Uterus (tissue), 4 donors: Measurements from ENCODE around the gene EVI5. TPM values are rescaled to one million over a fixed set of nuclear protein-coding genes. Genes with fewer than 3 reads are reported as not detected.

Source experiments
- DNase-seq, 2 donors: peaks; one replicate each; pipeline ENCODE4 v3.0.0-alpha.2; 2019 to 2020
- H3K27ac ChIP-seq, 2 donors: fragments of 200-600 bp; sonication (generic); 1 replicate in 1 of 2; 2 replicates in 1 of 2; pipeline ENCODE4 v1.5.1; 2016 to 2018
- H3K27me3 ChIP-seq, 2 donors: fragments of 200-600 bp; sonication (generic); one replicate each; pipeline ENCODE4 v1.5.1; 2018 to 2019; ENCODE audit warnings: control low read depth in 1 of 2
- H3K36me3 ChIP-seq, 2 donors: fragments of 200-600 bp; sonication (generic); one replicate each; pipeline ENCODE4 v1.5.1; 2019; ENCODE audit warnings: control low read depth in 1 of 2
- H3K4me1 ChIP-seq, 2 donors: fragments of 200-600 bp; sonication (generic); one replicate each; pipeline ENCODE4 v1.5.1; 2018 to 2019; ENCODE audit warnings: control low read depth in 1 of 2
- H3K4me3 ChIP-seq, 2 donors: fragments of 200-600 bp; sonication (generic); 1 replicate in 1 of 2; 2 replicates in 1 of 2; pipeline ENCODE4 v1.5.1; 2018 to 2019; ENCODE audit warnings: mild to moderate bottlenecking in 1 of 2
- H3K9me3 ChIP-seq, 2 donors: fragments of 200-600 bp; sonication (generic); one replicate each; pipeline ENCODE4 v1.5.1; 2019; ENCODE audit warnings: control low read depth in 1 of 2
- CTCF ChIP-seq, 4 experiments: fragments of 200-600 bp in 2 of 4; fragments of 450-650 bp in 2 of 4; sonication (generic) in 2 of 4; IDR thresholded peaks; one replicate each; pipeline ENCODE4 v1.5.1; 2016 to 2019; ENCODE audit warnings: antibody characterized with exemption in 4 of 4, mild to moderate bottlenecking in 2 of 4, moderate library complexity in 1 of 4
- POLR2A ChIP-seq, 2 donors: fragments of 450-650 bp; IDR thresholded peaks; one replicate each; pipeline ENCODE4 v1.6.1; 2016; ENCODE audit warnings: antibody characterized with exemption in 2 of 2, mild to moderate bottlenecking in 1 of 2, moderate library complexity in 1 of 2
- intact Hi-C: fragments of 100-400 bp; cut with DNase I; formaldehyde crosslinking; loops from one replicate; pipeline ENCODE4 v1.15.1; 2023; ENCODE audit warnings: low total_unique reads
- total RNA-seq, 4 donors: library from RNA; depleted of rRNA in 3 of 4; stranded (reverse); fragments of >200 nt in 3 of 4; gene quantifications; one replicate each; pipeline versions ENCODE4 v1.1.0 to v1.2.4, GENCODE V29; 2014 to 2023
- donor health status: DM: yes; HTN: yes; CAD: no.

Gene EVI5
- total RNA-seq, 4 donors from 2014 or later, result 53.0 to 112 (median 58.4) TPM

GRCh38 chr1:92554216-92554615 lies 230.7 kb downstream of the EVI5 start:
- Histone ChIP-seq H3K9me3 (no peaks in the 10 kb centered on the region), H3K27me3 (no peaks in the 10 kb centered on the region), H3K4me1 (no peaks in the 10 kb centered on the region), H3K27ac (no peak overlapping the region), H3K36me3 (no peaks in the 10 kb centered on the region), H3K4me3 (no peak overlapping the region)
- no peak for DNase-seq
- intact Hi-C loops, result no loop called here
- TF ChIP-seq POLR2A (IDR thresholded peaks at IDR 0.05) (no peak), CTCF (IDR thresholded peaks at IDR 0.05) (no peak)

- Histone ChIP-seq H3K4me1 (no peaks in the 10 kb centered on the region), H3K36me3 (no peaks in the 10 kb centered on the region), H3K27ac (no peak overlapping the region), H3K9me3 (no peaks in the 10 kb centered on the region), H3K27me3 (no peaks in the 10 kb centered on the region), H3K4me3 (no peak overlapping the region)
- no peak for TF ChIP-seq POLR2A (IDR thresholded peaks at IDR 0.05)
- no peak for TF ChIP-seq CTCF (IDR thresholded peaks at IDR 0.05)
- intact Hi-C loops, result no loop called here
- no peak for DNase-seq
Observed at GRCh38 chr1:92551916-92552315, 233.0 kb downstream of the EVI5 start.

- intact Hi-C loops, result no loop called here
- no peaks in the 10 kb centered on the region for H3K9me3 ChIP-seq
- no peak for DNase-seq
- H3K36me3 ChIP-seq, result no peaks in the 10 kb centered on the region
- no peak overlapping the region for H3K27ac ChIP-seq
- TF ChIP-seq POLR2A (IDR thresholded peaks at IDR 0.05) (no peak), CTCF (IDR thresholded peaks at IDR 0.05) (no peak)
- no peaks in the 10 kb centered on the region for H3K27me3 ChIP-seq
- no peak overlapping the region for H3K4me3 ChIP-seq
- H3K4me1 ChIP-seq, result no peaks in the 10 kb centered on the region
Observed at GRCh38 chr1:92544756-92545165, 240.1 kb downstream of the EVI5 start.

- Histone ChIP-seq H3K4me3 (no peak overlapping the region), H3K27ac (no peak overlapping the region), H3K36me3 (no peaks in the 10 kb centered on the region), H3K9me3 (no peaks in the 10 kb centered on the region), H3K27me3 (no peaks in the 10 kb centered on the region), H3K4me1 (no peaks in the 10 kb centered on the region)
- no peak for TF ChIP-seq POLR2A (IDR thresholded peaks at IDR 0.05)
- TF ChIP-seq CTCF (IDR thresholded peaks at IDR 0.05), result no peak
- intact Hi-C loops, result no loop called here
- no peak for DNase-seq
Observed at GRCh38 chr1:92543131-92544055, 241.5 kb downstream of the EVI5 start.

- no peak for DNase-seq
- intact Hi-C loops, result no loop called here
Observed at GRCh38 chr1:92538413-92539061, 246.4 kb downstream of the EVI5 start.

More at GRCh38 chr1:92538413-92539061, 246.4 kb downstream of the EVI5 start:
- Histone ChIP-seq H3K27me3 (no peaks in the 10 kb centered on the region), H3K27ac (no peak overlapping the region), H3K4me1 (no peaks in the 10 kb centered on the region), H3K36me3 (no peaks in the 10 kb centered on the region), H3K4me3 (no peak overlapping the region), H3K9me3 (no peaks in the 10 kb centered on the region)
- no peak for TF ChIP-seq CTCF (IDR thresholded peaks at IDR 0.05)
- TF ChIP-seq POLR2A (IDR thresholded peaks at IDR 0.05), result no peak
